NCI-H1436 (cell line): ENCODE data around the gene OCIAD1.

Source experiments
- DNase-seq: peaks from one replicate; lab custom pipeline; 2025; lab: John Stamatoyannopoulos, UW

The OCIAD1 gene

GRCh38 chr4:48891028-48891619 lies 60.2 kb downstream of the OCIAD1 start:
- DNase-seq, result no peak

GRCh38 chr4:48896845-48897244 lies 66.0 kb downstream of the OCIAD1 start:
- DNase-seq, result no peak

GRCh38 chr4:48898733-48899431 lies 68.0 kb downstream of the OCIAD1 start:
- DNase-seq, result no peak

GRCh38 chr4:48899432-48899749 lies 68.5 kb downstream of the OCIAD1 start:
- DNase-seq, result no peak

GRCh38 chr4:48899950-48900349 lies 69.1 kb downstream of the OCIAD1 start:
- no peak for DNase-seq

GRCh38 chr4:48901196-48901595 lies 70.3 kb downstream of the OCIAD1 start:
- no peak for DNase-seq

- no peak for DNase-seq
These were observed 71.4 kb downstream of the OCIAD1 start for GRCh38 chr4:48902266-48902665.

GRCh38 chr4:48904101-48904500 lies 73.2 kb downstream of the OCIAD1 start:
- no peak for DNase-seq

- no peak for DNase-seq
These were observed 73.8 kb downstream of the OCIAD1 start for GRCh38 chr4:48904541-48905142.

GRCh38 chr4:48905363-48906015 lies 74.6 kb downstream of the OCIAD1 start:
- no peak for DNase-seq

- DNase-seq, result peak; percentile 94
These were observed 75.6 kb downstream of the OCIAD1 start, which contains the start of gene OCIAD2 for GRCh38 chr4:48906206-48907173. Gene OCIAD2, minus strand, starts transcription at chr4:48906774. Its CDS starts 2,225 bp downstream, at chr4:48904549.

GRCh38 chr4:48907706-48908477 lies 77.0 kb downstream of the OCIAD1 start:
- no peak for DNase-seq

- DNase-seq, result no peak
These were observed 77.8 kb downstream of the OCIAD1 start for GRCh38 chr4:48908687-48909086.

- DNase-seq, result no peak
These were observed 78.8 kb downstream of the OCIAD1 start for GRCh38 chr4:48909697-48910096.

GRCh38 chr4:48910511-48910910 lies 79.6 kb downstream of the OCIAD1 start:
- DNase-seq, result no peak
